ENCODE measurements around the gene DDX10. TPM values are rescaled to one million over a fixed set of nuclear protein-coding genes. Genes with fewer than 3 reads are reported as not detected.

The DDX10 gene
- total and polyA plus RNA-seq, 9 of the 15 experiments (the other 6 are each of a cell fraction or from before 2014, with no cell fraction given), result 33.9 to 94.6 (median 50.7) TPM

- TF ChIP-seq HMG20B (CRISPR knock-in tag; IDR thresholded peaks at IDR 0.05), result no peak
- no peak for TF ChIP-seq CEBPZ (IDR thresholded peaks at IDR 0.05; ENCODE audit: borderline replicate concordance, low read depth, low read length)
- TF ChIP-seq ARID3B (CRISPR knock-in tag; IDR thresholded peaks at IDR 0.05; ENCODE audit: borderline replicate concordance), result no peak
- TF ChIP-seq NKRF (IDR thresholded peaks at IDR 0.05; ENCODE audit: borderline replicate concordance), result no peak
- no peak for TF ChIP-seq ZFP91 (CRISPR knock-in tag; IDR thresholded peaks at IDR 0.05)
- TF ChIP-seq MCM7 (IDR thresholded peaks at IDR 0.05), result no peak
- no peak for ATAC-seq
- Histone ChIP-seq H3K27me3 (ENCODE audit: control insufficient read depth in 2 of 2, insufficient read depth in 2 of 2, low read length in 2 of 2) (no peaks in the 10 kb centered on the region), H3K9me1 (ENCODE audit: control insufficient read depth, insufficient read depth, low read length) (no peaks in the 10 kb centered on the region), H3K79me2 (ENCODE audit: control insufficient read depth, insufficient read depth, low read length) (no peaks in the 10 kb centered on the region), H4K20me1 (replicated peaks; ENCODE audit: control insufficient read depth, insufficient read depth, low read length) (no peaks in the 10 kb centered on the region), H3K4me2 (ENCODE audit: insufficient read depth, low read length) (no peak overlapping the region), H3K9ac (ENCODE audit: insufficient read depth in 1 of 2, low read depth in 2 of 2, low read length in 2 of 2) (no peak overlapping the region), H3K4me1 (replicated peaks in 1 of 2; ENCODE audit: control insufficient read depth in 2 of 2, insufficient read depth in 2 of 2, low read length in 2 of 2) (peaks cover 0 to 6% of the 10 kb centered on the region in 2 experiments; a peak in 2 of 5 replicates), H3K9me3 (replicated peaks; ENCODE audit: control insufficient read depth, insufficient read depth, low read depth, low read length) (no peaks in the 10 kb centered on the region), H2AFZ (ENCODE audit: low read depth, low read length) (no peak overlapping the region), H3K36me3 (ENCODE audit: control insufficient read depth, insufficient read depth, low read length) (no peaks in the 10 kb centered on the region), H3K27ac (ENCODE audit: extremely low read depth, low read depth, low read length) (no peak overlapping the region), H3K4me3 (no peak overlapping the region)
- no CpG with 5 or more reads among the region's 5 CpGs for WGBS (ENCODE audit: insufficient coverage, low coverage, missing lambda C conversion rate)
- POLR2A ChIA-PET, result no interaction called here
- no peak for DNase-seq (ENCODE audit: extremely low read depth in 1 of 4, low spot score in 3 of 4)
- FAIRE-seq, result no peak
- intact Hi-C loops (cut with micrococcal nuclease), result no loop called here
- BruUV-seq (replicated peaks), result no TSS peak
- CTCF ChIA-PET (ENCODE audit: low intra/inter-chr PET ratio), result no interaction called here
- in situ Hi-C loops (cut with MboI), result no loop called here
Measured at GRCh38 chr11:108909041-108909440, 244.2 kb downstream of the DDX10 start.
